ENCODE data around the gene DGLUCY. TPM values are rescaled to one million over a fixed set of nuclear protein-coding genes. Genes with fewer than 3 reads are reported as not detected.
"Not testable (repeated sequence)": the region's sequence is repeated elsewhere in the genome, so short reads cannot be mapped to it uniquely, and the experiment has no call there.

Gene DGLUCY
- total and polyA plus RNA-seq, 5 donors from 2014 or later: 45.2 to 120 (median 60.8) TPM

DNA sequence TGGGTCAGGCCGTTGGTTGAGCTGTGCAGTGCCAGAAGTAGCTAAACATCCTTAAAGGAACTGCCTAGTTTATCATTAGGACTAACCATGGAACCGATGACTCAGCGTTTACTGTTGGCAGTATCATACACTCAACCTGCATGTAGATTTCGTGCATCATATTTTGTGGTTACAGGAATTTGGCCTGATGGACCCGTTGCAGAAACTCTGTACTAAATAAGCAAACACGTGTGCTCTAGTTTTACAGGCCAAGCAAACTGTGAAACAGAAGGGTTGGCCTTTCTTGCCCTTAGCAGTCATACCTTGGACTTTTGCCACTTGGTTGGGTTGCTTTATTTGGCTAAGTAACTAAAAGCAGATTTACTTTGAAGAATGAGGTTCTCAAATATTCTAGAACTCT, 35.6 kb downstream of the DGLUCY start:
- peaks cover 20% of the 10 kb centered on the region for H3K36me3 Mint-ChIP-seq
- H3K9me3 Mint-ChIP-seq: no peaks in the 10 kb centered on the region
- Histone ChIP-seq H3K36me3 (ENCODE audit: control insufficient read depth, insufficient read depth, low read length) (peaks cover 41% of the 10 kb centered on the region), H3K4me3 (ENCODE audit: low read depth, low read length) (no peak overlapping the region), H3K27ac (ENCODE audit: insufficient read depth, low read length, poor library complexity, severe bottlenecking) (no peak overlapping the region), H3K27me3 (ENCODE audit: control insufficient read depth, insufficient read depth, low read length) (no peaks in the 10 kb centered on the region), H3K4me1 (ENCODE audit: control insufficient read depth, insufficient read depth, low read length, poor library complexity, severe bottlenecking) (peaks cover 6% of the 10 kb centered on the region), H3K9me3 (ENCODE audit: control insufficient read depth in 2 of 2, low read length in 2 of 2) (no peaks in the 10 kb centered on the region)
- ATAC-seq (ENCODE audit: low read depth in 2 of 2) (no peak), DNase-seq (no peak)
- H3K4me1 Mint-ChIP-seq: peaks cover 0 to 15% (median 4%) of the 10 kb centered on the region in 4 donors
- no peak overlapping the region for H3K4me3 Mint-ChIP-seq
- no peak overlapping the region for H3K27ac Mint-ChIP-seq
- H3K27me3 Mint-ChIP-seq: no peaks in the 10 kb centered on the region

DNA sequence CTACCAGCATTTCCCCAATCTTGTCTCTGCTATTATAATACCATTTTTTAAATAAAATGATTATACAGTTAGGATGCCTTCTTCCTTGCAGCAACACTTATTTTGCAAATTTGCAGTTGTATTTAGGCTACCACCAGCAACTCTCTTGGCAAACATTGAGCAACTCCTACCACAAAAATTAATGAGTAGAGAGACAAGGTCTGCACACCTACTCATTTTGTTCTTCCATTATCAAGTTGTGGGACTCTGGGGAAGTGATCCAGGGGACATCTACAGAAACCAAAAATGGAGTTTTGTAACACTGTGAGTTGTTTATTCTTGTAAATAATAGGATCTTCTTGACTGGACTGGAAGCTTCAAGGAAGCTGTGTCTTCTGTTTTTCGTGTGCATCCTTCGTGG, 38.6 kb downstream of the DGLUCY start:
- peak overlapping the region in 2 of 3 donors; percentile 72 to 79 for H3K27ac Mint-ChIP-seq
- Histone ChIP-seq H3K36me3 (ENCODE audit: control insufficient read depth, insufficient read depth, low read length) (peaks cover 20% of the 10 kb centered on the region), H3K27ac (ENCODE audit: insufficient read depth, low read length, poor library complexity, severe bottlenecking) (no peak overlapping the region), H3K4me1 (ENCODE audit: control insufficient read depth, insufficient read depth, low read length, poor library complexity, severe bottlenecking) (no peaks in the 10 kb centered on the region), H3K4me3 (ENCODE audit: low read depth, low read length) (no peak overlapping the region), H3K9me3 (ENCODE audit: control insufficient read depth in 2 of 2, low read length in 2 of 2) (no peaks in the 10 kb centered on the region), H3K27me3 (ENCODE audit: control insufficient read depth, insufficient read depth, low read length) (no peaks in the 10 kb centered on the region)
- H3K4me1 Mint-ChIP-seq: peaks cover 0 to 12% (median 8%) of the 10 kb centered on the region in 4 donors
- no peak overlapping the region for H3K4me3 Mint-ChIP-seq
- no peaks in the 10 kb centered on the region for H3K9me3 Mint-ChIP-seq
- ATAC-seq (ENCODE audit: low read depth in 2 of 2) (no peak), DNase-seq (no peak)
- peaks cover 5% of the 10 kb centered on the region for H3K36me3 Mint-ChIP-seq
- no peaks in the 10 kb centered on the region for H3K27me3 Mint-ChIP-seq

DNA sequence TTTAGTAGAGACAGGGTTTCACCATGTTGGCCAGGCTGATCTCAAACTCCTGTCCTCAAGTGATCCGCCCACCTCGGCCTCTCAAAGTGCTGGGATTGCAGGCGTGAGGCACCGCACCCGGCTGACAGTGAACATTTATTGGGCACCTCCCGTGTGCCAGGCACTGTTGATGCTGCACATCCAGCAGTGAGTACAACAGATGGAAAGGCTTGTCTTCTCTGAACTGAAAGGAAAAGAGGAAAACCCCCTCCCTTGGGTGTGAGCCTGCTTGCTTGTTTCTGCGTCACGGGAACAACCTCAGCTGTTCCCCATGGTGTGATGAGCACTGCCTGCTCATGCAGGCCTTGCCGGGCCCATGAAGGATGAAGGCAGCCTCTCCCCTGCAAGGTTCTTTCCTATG, 39.5 kb downstream of the DGLUCY start:
- no peaks in the 10 kb centered on the region for H3K4me1 ChIP-seq (ENCODE audit: control insufficient read depth, insufficient read depth, low read length, poor library complexity, severe bottlenecking)
- H3K4me3 ChIP-seq (ENCODE audit: low read depth, low read length): no peak overlapping the region
- no peaks in the 10 kb centered on the region for H3K27me3 Mint-ChIP-seq
- H3K9me3 Mint-ChIP-seq: no peaks in the 10 kb centered on the region
- DNase-seq (no peak), ATAC-seq (ENCODE audit: low read depth in 2 of 2) (no peak)
- peaks cover 0 to 12% (median 8%) of the 10 kb centered on the region in 4 donors for H3K4me1 Mint-ChIP-seq
- H3K27ac ChIP-seq (ENCODE audit: insufficient read depth, low read length, poor library complexity, severe bottlenecking): no peak overlapping the region
- H3K27me3 ChIP-seq (ENCODE audit: control insufficient read depth, insufficient read depth, low read length): no peaks in the 10 kb centered on the region
- peaks cover 25% of the 10 kb centered on the region for H3K36me3 ChIP-seq (ENCODE audit: control insufficient read depth, insufficient read depth, low read length)
- H3K4me3 Mint-ChIP-seq: no peak overlapping the region
- no peaks in the 10 kb centered on the region for H3K9me3 ChIP-seq (ENCODE audit: control insufficient read depth in 2 of 2, low read length in 2 of 2)
- peak overlapping the region in 1 of 3 donors; percentile 72 for H3K27ac Mint-ChIP-seq
- peaks cover 4% of the 10 kb centered on the region for H3K36me3 Mint-ChIP-seq

DNA sequence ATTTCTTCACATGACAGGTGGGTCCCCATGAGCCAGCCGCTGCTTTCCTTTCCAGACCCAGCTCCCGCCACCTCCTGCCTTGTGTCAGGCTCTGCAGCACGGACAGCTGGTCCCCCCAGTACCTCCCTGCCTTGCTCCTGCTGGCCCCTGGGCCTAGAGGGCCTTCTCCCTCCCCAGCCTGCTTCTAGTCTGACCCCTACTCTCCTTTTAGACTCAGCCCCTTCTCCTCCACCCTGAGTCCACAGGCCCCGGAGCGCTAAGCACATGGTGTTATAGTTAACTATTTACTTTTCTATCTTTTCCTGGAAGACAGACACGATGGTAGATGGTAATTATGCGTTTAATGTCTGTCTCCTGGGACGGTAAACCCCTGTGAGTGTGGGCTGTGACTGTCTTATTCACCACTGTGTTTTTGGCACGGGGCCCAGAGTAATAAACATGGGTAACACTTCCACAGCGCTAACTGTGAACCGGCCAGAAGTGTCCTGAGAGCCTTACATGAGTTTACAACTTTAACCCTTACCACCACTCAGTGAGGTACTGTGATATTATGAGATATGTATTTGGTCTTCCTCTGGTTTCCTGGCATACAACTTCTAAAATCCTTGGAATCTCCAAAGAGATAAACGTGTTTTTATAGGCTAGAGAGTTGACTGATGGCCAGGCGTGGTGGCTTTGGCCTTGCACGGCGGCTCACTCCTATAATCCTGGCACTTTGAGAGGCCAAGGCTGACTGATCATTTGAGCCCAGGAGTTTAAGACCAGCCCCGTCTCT, 41.2 kb downstream of the DGLUCY start:
- no peak overlapping the region for H3K4me3 ChIP-seq (ENCODE audit: low read depth, low read length)
- no peaks in the 10 kb centered on the region for H3K4me1 ChIP-seq (ENCODE audit: control insufficient read depth, insufficient read depth, low read length, poor library complexity, severe bottlenecking)
- H3K36me3 Mint-ChIP-seq: peaks cover 8% of the 10 kb centered on the region
- H3K27me3 Mint-ChIP-seq: no peaks in the 10 kb centered on the region
- ATAC-seq (ENCODE audit: low read depth in 2 of 2) (no peak), DNase-seq (no peak)
- peaks cover 0 to 12% (median 8%) of the 10 kb centered on the region in 4 donors for H3K4me1 Mint-ChIP-seq
- no peaks in the 10 kb centered on the region for H3K9me3 ChIP-seq (ENCODE audit: control insufficient read depth in 2 of 2, low read length in 2 of 2)
- H3K9me3 Mint-ChIP-seq: no peaks in the 10 kb centered on the region
- H3K27ac ChIP-seq (ENCODE audit: insufficient read depth, low read length, poor library complexity, severe bottlenecking): no peak overlapping the region
- peaks cover 34% of the 10 kb centered on the region for H3K36me3 ChIP-seq (ENCODE audit: control insufficient read depth, insufficient read depth, low read length)
- H3K4me3 Mint-ChIP-seq: no peak overlapping the region
- H3K27me3 ChIP-seq (ENCODE audit: control insufficient read depth, insufficient read depth, low read length): no peaks in the 10 kb centered on the region
- peak overlapping the region; percentile 35 to 71 (median 42) for H3K27ac Mint-ChIP-seq

DNA sequence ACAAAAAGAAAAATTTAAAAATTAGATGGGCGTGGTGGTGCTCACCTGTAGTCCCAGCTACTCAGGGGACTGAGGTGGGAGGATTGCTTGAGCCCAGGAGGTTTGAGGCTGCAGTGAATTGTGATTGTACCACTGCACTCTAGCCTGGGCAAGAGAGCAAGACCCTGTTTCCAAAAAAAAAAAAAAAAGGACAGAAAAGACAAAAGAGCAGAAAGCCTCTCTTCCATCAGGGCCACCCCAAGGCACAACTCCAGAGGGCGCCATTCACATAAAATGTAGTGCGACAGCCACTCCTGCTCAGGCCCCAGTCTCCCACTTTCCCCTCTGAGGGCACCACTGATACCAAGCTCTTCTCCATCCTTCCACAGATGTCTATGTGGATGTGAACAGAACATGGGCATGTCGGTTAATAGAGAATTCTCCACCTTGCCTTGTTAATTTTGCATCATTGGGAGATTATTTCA, 41.8 kb downstream of the DGLUCY start:
- Histone ChIP-seq H3K27ac (ENCODE audit: insufficient read depth, low read length, poor library complexity, severe bottlenecking) (no peak overlapping the region), H3K9me3 (ENCODE audit: control insufficient read depth in 2 of 2, low read length in 2 of 2) (no peaks in the 10 kb centered on the region), H3K27me3 (ENCODE audit: control insufficient read depth, insufficient read depth, low read length) (no peaks in the 10 kb centered on the region), H3K36me3 (ENCODE audit: control insufficient read depth, insufficient read depth, low read length) (peaks cover 38% of the 10 kb centered on the region), H3K4me1 (ENCODE audit: control insufficient read depth, insufficient read depth, low read length, poor library complexity, severe bottlenecking) (no peaks in the 10 kb centered on the region), H3K4me3 (ENCODE audit: low read depth, low read length) (no peak overlapping the region)
- Mint-ChIP-seq H3K27me3 (no peaks in the 10 kb centered on the region), H3K36me3 (peaks cover 10% of the 10 kb centered on the region), H3K9me3 (no peaks in the 10 kb centered on the region), H3K27ac (peak overlapping the region in 1 of 3 donors; percentile 20), H3K4me3 (no peak overlapping the region), H3K4me1 (peaks cover 0 to 12% (median 8%) of the 10 kb centered on the region in 4 donors)
- ATAC-seq (ENCODE audit: low read depth in 2 of 2) (no peak), DNase-seq (no peak)

DNA sequence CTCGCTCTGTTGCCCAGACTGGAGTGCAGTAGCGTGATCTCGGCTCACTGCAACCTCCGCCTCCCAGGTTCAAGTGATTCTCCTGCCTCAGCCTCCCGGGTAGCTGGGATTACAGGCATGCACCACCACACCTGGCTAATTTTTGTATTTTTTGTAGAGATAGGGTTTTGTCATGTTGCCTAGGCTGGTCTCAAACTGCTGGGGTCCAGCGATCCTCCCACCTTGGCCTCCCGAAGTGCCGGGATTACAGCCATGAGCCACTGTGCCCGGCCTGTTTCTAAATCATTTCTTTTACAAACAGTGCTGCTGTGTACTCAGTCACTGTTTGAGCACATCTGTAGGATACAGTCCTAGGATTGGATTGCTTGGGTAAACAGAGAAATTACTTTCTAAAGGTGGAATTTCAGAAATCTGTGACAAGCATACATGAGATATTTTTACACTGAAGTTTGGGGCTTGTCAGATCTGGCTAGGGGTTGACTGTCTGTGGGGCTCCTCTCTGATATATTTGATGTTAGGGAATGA, 42.3 kb downstream of the DGLUCY start:
- not testable (repeated sequence) for ATAC-seq (ENCODE audit: low read depth in 2 of 2); DNase-seq; H3K4me3 Mint-ChIP-seq; H3K4me1 ChIP-seq (ENCODE audit: control insufficient read depth, insufficient read depth, low read length, poor library complexity, severe bottlenecking); H3K27me3 ChIP-seq (ENCODE audit: control insufficient read depth, insufficient read depth, low read length); H3K9me3 Mint-ChIP-seq; H3K27ac ChIP-seq (ENCODE audit: insufficient read depth, low read length, poor library complexity, severe bottlenecking); H3K27ac Mint-ChIP-seq; H3K4me3 ChIP-seq (ENCODE audit: low read depth, low read length); H3K27me3 Mint-ChIP-seq; H3K4me1 Mint-ChIP-seq; H3K36me3 Mint-ChIP-seq; H3K9me3 ChIP-seq (ENCODE audit: control insufficient read depth in 2 of 2, low read length in 2 of 2)
- H3K36me3 ChIP-seq (ENCODE audit: control insufficient read depth, insufficient read depth, low read length): peaks cover 41% of the 10 kb centered on the region

DNA sequence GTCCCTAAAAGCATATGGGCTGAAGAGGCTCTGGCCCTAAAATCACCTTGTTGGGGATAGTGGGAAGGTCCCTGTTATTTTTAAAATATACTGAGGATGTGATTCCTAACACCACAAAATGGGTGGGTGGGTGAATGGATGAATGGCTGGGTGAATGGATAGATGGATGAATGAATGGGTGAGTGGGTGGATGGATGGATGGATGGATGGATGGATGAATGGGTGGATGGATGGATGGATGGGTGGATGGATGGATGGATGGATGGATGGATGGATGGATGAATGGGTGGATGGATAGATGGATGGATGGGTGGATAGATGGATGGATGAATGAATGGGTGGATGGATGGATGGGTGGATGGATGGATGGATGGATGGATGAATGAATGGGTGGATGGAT, 43.0 kb downstream of the DGLUCY start:
- not testable (repeated sequence) for H3K27me3 Mint-ChIP-seq; H3K9me3 Mint-ChIP-seq; ATAC-seq (ENCODE audit: low read depth in 2 of 2); H3K27me3 ChIP-seq (ENCODE audit: control insufficient read depth, insufficient read depth, low read length); H3K4me3 Mint-ChIP-seq; H3K4me1 ChIP-seq (ENCODE audit: control insufficient read depth, insufficient read depth, low read length, poor library complexity, severe bottlenecking); H3K4me3 ChIP-seq (ENCODE audit: low read depth, low read length); H3K27ac ChIP-seq (ENCODE audit: insufficient read depth, low read length, poor library complexity, severe bottlenecking); DNase-seq; H3K9me3 ChIP-seq (ENCODE audit: control insufficient read depth in 2 of 2, low read length in 2 of 2); H3K4me1 Mint-ChIP-seq
- peaks cover 47% of the 10 kb centered on the region for H3K36me3 ChIP-seq (ENCODE audit: control insufficient read depth, insufficient read depth, low read length)
- Mint-ChIP-seq H3K27ac (peak overlapping the region in 1 of 3 donors; percentile 87), H3K36me3 (peaks cover 14% of the 10 kb centered on the region)
